ENCODE results near the gene SCNN1B. TPM values are rescaled to one million over a fixed set of nuclear protein-coding genes. Genes with fewer than 3 reads are reported as not detected.

The SCNN1B gene
- total RNA-seq, 1 donor: not detected

DNA sequence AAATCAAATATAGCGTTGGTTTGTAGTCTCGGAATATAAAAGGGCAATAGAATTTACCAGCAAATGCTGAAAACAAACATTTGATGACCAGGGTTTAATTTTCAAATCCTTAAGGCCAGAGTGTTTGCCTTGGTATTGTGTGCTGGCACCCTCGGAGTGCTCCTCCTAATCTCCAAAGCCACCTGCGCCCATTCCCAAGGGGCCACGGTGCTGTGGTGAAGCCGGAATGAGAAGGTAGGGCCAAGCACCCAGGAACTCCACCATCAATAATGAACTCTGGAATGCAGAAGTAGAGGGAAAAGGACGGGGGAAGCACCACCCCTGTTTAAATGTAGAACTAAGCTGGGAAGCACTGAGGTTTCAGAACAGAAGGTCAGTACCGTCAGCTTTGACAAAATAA, 99.0 kb downstream of the SCNN1B start:
- DNase-seq (ENCODE audit: low read depth): no peak
- H3K4me3 ChIP-seq (ENCODE audit: low read depth, low read length): no peak overlapping the region
- TF ChIP-seq, protein P1, sequence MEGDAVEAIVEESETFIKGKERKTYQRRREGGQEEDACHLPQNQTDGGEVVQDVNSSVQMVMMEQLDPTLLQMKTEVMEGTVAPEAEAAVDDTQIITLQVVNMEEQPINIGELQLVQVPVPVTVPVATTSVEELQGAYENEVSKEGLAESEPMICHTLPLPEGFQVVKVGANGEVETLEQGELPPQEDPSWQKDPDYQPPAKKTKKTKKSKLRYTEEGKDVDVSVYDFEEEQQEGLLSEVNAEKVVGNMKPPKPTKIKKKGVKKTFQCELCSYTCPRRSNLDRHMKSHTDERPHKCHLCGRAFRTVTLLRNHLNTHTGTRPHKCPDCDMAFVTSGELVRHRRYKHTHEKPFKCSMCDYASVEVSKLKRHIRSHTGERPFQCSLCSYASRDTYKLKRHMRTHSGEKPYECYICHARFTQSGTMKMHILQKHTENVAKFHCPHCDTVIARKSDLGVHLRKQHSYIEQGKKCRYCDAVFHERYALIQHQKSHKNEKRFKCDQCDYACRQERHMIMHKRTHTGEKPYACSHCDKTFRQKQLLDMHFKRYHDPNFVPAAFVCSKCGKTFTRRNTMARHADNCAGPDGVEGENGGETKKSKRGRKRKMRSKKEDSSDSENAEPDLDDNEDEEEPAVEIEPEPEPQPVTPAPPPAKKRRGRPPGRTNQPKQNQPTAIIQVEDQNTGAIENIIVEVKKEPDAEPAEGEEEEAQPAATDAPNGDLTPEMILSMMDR (IDR thresholded peaks at IDR 0.05; ENCODE audit: insufficient read depth, low read length): no peak

DNA sequence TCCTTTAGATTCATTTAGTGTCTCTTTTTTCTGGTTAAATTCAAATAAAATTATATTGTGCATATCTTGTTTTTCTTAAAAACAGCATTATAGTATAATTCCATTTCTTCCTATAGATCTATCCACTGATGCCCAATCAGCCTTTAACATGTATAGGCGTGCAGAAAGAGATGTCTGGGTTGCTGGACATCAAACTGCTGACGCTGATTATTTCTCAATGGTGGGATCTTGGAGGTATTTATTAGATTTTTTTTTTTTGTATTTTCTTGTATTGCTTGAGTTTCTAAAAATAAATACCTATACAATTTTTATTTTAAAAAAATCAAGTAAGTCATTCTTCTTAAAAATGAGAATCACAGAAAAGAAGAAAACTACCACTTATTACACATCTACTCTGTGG, 100.0 kb downstream of the SCNN1B start:
- TF ChIP-seq, protein P1 (IDR thresholded peaks at IDR 0.05; ENCODE audit: insufficient read depth, low read length): no peak
- no peak for DNase-seq (ENCODE audit: low read depth)
- H3K4me3 ChIP-seq (ENCODE audit: low read depth, low read length): no peak overlapping the region

DNA sequence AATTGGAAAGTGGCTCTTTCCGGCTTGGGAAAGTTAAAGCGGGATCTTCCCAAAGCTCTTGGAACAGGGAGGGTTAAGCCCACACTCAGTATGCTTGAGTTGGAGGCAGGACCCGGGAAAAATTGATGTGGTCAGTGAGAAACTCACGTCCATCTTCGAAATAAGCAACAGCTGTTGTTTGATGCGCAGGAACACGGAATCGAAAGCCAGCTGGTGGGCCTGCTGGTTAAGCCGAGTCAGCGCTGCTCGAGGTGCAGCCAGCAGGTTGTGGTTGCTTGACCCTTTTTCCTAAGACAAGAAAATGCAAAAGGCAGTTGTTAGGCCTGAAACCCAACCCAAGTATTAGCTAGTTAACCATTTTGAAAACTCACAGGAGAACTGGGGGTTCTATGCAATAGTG, 101.4 kb downstream of the SCNN1B start:
- no peak for DNase-seq (ENCODE audit: low read depth)
- TF ChIP-seq, protein P1 (IDR thresholded peaks at IDR 0.05; ENCODE audit: insufficient read depth, low read length): no peak
- no peak overlapping the region for H3K4me3 ChIP-seq (ENCODE audit: low read depth, low read length)

DNA sequence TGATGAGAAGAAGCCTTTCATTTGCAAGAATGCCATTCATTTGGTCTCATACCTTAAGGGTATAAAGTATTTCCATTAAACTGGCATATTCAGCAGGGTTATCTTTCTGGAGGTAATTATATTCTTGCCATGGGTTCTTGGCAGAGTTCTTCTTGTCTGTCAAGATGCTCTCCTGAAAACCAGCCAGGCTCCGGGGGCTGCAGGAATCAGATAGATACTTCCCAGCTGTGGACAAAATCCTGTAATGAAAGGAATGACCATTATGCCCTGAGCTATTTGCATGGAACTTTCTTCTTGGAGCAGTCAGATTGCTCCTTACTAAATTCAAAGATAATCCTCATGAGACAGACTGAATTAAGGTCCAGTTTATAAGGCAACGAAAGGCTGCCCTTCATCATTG, 103.9 kb downstream of the SCNN1B start:
- DNase-seq (ENCODE audit: low read depth): no peak
- TF ChIP-seq, protein P1 (IDR thresholded peaks at IDR 0.05; ENCODE audit: insufficient read depth, low read length): no peak

DNA sequence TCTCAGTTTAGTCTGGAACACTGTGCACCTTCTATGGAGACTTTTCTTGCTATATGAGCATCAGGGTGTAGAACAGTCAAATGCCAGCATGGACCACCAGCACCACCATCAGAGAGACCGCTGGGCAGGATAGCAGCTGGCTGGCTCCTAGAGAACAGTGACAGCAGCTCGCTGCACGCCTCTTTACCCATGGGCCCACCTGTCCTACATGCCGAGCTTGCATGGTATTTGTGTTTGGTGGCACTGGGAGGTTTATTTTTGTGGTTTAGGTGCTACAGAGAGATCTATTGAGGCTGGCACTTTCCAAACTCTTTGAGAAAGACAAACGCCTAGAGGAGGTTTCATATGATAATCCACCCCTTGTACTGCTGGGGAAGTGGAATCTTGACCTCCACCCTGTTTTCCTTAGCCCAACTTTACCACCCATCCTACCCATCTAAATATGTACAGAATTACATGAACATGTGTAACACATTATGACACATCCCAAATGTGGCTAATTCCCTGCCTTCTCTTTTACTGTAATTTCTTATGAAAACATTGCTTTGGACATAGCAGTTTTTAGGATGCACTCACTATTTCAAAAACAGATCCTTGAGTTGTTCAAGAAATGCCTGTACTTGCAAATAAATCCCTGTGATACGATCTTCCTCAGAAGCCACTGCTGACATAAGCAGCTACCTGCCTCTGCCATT, 104.6 kb downstream of the SCNN1B start:
- DNase-seq (ENCODE audit: low read depth): no peak
- no peak overlapping the region for H3K4me3 ChIP-seq (ENCODE audit: low read depth, low read length)
- TF ChIP-seq, protein P1 (IDR thresholded peaks at IDR 0.05; ENCODE audit: insufficient read depth, low read length): no peak

More for the DNA sequence above, 103.9 kb downstream of the SCNN1B start:
- H3K4me3 ChIP-seq (ENCODE audit: low read depth, low read length): no peak overlapping the region

DNA sequence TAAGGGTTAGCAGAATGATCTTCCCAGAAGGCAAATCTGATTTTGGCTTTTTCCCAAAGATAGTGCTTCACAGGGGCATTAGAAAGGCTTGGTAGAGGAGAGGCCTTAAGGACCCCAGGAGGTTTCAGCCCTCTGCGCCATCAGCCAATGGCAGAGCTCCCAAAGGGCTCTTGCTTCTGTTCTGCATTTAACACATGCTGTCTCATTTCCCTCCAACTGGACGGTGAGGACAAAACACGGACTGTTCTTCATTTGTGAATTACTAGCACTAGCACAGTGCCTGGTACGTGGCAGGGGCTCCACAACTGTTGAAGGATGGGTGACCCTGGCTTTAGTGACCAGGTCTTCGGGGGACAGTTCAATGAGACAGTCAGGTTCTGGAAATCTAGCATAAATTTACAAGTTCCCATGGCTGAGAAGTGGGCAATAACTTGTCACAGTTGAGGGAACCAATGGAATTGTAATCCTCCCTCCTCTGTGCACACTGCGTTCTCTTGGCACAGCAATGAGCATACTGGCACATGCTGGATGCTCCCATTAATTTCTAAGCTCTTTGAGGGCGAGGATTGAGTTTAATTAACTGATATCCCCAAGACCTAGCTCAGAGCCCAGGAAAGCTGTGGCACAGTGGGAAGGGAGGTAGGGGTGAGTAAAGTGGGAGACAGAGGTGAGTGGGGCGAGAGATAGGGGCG, 105.5 kb downstream of the SCNN1B start:
- H3K4me3 ChIP-seq (ENCODE audit: low read depth, low read length): no peak overlapping the region
- DNase-seq (ENCODE audit: low read depth): no peak
- TF ChIP-seq, protein P1 (IDR thresholded peaks at IDR 0.05; ENCODE audit: insufficient read depth, low read length): no peak
